GM12864 (cell line): ENCODE data around the gene AGRN.

ENCODE experiments used
- DNase-seq: peaks from one replicate; pipeline ENCODE4 v3.0.0-alpha.2; 2011; ENCODE audit warnings: low read depth
- H3K4me3 ChIP-seq: 2 replicates; pipeline ENCODE4 v1.5.1; 2011; ENCODE audit warnings: mild to moderate bottlenecking, low read depth, low read length, control low read depth
- TF ChIP-seq, protein P1 (sequence below): IDR thresholded peaks from 2 replicates; pipeline ENCODE4 v1.5.1; 2011; ENCODE audit warnings: low read depth, mild to moderate bottlenecking, moderate library complexity, low read length, control low read depth, inconsistent platforms; ENCODE audit errors: missing control alignments

The AGRN gene

DNA sequence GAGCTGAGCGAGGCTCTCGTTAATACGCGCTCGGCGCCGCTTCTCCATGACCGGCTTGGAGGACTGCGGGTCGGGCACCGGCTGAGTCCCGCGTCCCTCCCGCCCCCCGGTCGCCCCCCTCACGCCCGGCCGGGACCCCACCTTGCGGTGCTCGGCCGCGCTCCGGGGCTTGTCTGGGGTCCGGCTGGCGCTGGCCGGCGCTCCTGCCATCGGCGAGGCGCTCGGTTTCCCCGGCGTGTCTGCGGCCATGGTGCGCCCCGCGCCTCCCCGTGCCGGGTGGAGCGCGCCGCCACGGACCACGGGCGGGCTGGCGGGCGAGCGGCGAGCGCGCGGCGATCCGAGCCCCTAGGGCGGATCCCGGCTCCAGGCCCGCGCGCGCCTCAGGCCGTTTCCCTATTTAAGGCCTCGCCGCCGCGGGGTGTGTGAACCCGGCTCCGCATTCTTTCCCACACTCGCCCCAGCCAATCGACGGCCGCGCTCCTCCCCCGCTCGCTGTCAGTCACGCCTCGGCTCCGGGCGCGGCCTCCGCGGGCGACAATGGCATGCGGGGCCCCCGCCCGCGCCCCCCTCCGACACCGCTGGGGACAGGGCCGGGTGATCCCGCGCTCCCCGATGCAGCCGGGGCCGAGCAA lies 20.1 kb upstream of the AGRN start, which contains the start of gene HES4:
Gene HES4 (minus strand): TSS at position 373 of the 632 bp plus-strand sequence. CDS start 124 bp downstream, at position 249.
- TF ChIP-seq, protein P1, sequence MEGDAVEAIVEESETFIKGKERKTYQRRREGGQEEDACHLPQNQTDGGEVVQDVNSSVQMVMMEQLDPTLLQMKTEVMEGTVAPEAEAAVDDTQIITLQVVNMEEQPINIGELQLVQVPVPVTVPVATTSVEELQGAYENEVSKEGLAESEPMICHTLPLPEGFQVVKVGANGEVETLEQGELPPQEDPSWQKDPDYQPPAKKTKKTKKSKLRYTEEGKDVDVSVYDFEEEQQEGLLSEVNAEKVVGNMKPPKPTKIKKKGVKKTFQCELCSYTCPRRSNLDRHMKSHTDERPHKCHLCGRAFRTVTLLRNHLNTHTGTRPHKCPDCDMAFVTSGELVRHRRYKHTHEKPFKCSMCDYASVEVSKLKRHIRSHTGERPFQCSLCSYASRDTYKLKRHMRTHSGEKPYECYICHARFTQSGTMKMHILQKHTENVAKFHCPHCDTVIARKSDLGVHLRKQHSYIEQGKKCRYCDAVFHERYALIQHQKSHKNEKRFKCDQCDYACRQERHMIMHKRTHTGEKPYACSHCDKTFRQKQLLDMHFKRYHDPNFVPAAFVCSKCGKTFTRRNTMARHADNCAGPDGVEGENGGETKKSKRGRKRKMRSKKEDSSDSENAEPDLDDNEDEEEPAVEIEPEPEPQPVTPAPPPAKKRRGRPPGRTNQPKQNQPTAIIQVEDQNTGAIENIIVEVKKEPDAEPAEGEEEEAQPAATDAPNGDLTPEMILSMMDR: no peak
- peak within 1 kb of the TSS; percentile 27 for H3K4me3 ChIP-seq
- DNase-seq: no peak

DNA sequence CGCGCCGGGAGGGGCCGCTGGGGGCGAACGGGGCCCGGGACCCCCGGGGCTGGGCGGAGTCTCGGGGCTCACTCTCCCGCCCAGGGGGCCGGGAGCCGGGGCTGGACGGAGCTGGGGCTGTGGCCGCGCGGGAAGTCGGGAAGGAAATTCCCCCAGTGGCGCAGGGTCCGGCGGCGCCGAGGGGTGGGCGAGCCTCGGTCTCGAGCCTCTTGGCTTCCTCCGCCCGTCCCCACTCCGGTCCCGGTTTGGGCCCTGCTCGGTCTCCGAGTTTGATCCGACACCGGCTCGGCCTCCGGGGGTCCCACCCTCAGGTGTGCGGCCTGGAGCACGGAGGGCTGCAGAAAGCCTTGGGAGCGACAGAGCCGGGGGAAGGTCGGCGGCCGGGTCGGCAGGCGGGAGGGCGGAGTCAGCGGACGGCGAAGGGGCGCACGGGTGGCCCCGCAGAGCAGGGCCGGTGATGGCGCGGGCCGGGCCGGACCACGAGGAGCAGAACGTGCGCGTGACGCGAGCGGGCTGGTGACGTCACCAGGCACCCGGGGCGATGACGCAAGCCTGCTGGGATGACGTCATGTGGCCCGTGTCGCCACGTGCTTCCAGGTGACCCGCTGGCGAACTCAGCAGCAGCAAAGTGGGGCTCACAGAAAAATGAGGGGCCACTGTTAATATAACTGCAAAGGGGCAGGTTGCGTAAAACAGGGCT lies 19.4 kb upstream of the AGRN start:
- TF ChIP-seq, protein P1: no peak
- no peak for DNase-seq
- peak overlapping the region; percentile 27 for H3K4me3 ChIP-seq

GRCh38 chr1:1001057-1001783 lies 18.7 kb upstream of the AGRN start:
- DNase-seq: no peak
- H3K4me3 ChIP-seq: peak overlapping the region; percentile 27; the same call in 1 of the 2 replicates

GRCh38 chr1:1003618-1004419 lies 16.1 kb upstream of the AGRN start:
- TF ChIP-seq, protein P1: no peak
- H3K4me3 ChIP-seq: no peak overlapping the region
- no peak for DNase-seq

More at GRCh38 chr1:1001057-1001783, 18.7 kb upstream of the AGRN start:
- TF ChIP-seq, protein P1: no peak

- no peak overlapping the region for H3K4me3 ChIP-seq
- TF ChIP-seq, protein P1: no peak
- DNase-seq: no peak
These were observed 15.5 kb upstream of the AGRN start for GRCh38 chr1:1004420-1004779.
